ENCODE results near the gene ALOX5AP. TPM values are rescaled to one million over a fixed set of nuclear protein-coding genes. Genes with fewer than 3 reads are reported as not detected.

Gene ALOX5AP
- total and polyA plus RNA-seq, 9 of the 15 experiments (the other 6 are each of a cell fraction or from before 2014, with no cell fraction given) = 0.31 TPM; not detected in 8

DNA sequence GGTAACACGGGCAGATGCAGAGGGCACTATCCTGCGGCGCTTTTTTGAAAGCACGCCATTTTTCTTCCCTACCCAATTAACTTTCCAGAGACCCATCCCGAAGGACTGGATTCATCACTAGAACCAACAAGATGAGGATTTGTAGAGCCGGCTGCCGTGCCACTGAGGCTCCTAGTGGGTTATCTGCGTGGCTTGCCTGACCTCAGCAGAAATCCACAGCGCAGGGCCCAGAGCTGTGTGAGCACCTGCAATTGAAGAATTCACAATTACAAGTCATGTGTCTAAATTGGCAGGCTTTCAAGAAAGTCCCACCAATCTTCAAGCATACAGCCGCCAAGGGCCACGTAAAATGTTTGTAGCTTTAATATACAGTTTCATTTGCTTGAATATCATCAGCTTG lies 75.5 kb downstream of the ALOX5AP start:
- Histone ChIP-seq H4K20me1 (replicated peaks; ENCODE audit: control insufficient read depth, insufficient read depth, low read length) (no peaks in the 10 kb centered on the region), H3K4me1 (replicated peaks in 1 of 2; ENCODE audit: control insufficient read depth in 2 of 2, insufficient read depth in 2 of 2, low read length in 2 of 2) (no peaks in the 10 kb centered on the region), H3K27me3 (ENCODE audit: control insufficient read depth in 2 of 2, insufficient read depth in 2 of 2, low read length in 2 of 2) (peaks cover 2 to 24% of the 10 kb centered on the region in 2 experiments; a peak in 4 of 5 replicates), H3K79me2 (ENCODE audit: control insufficient read depth, insufficient read depth, low read length) (no peaks in the 10 kb centered on the region), H3K9me3 (replicated peaks; ENCODE audit: control insufficient read depth, insufficient read depth, low read depth, low read length) (no peaks in the 10 kb centered on the region), H3K4me3 (no peak overlapping the region), H3K27ac (ENCODE audit: extremely low read depth, low read depth, low read length) (no peak overlapping the region), H3K9ac (ENCODE audit: insufficient read depth in 1 of 2, low read depth in 2 of 2, low read length in 2 of 2) (no peak overlapping the region), H2AFZ (ENCODE audit: low read depth, low read length) (no peak overlapping the region), H3K9me1 (ENCODE audit: control insufficient read depth, insufficient read depth, low read length) (no peaks in the 10 kb centered on the region), H3K4me2 (ENCODE audit: insufficient read depth, low read length) (no peak overlapping the region), H3K36me3 (ENCODE audit: control insufficient read depth, insufficient read depth, low read length) (no peaks in the 10 kb centered on the region)
- BruUV-seq (replicated peaks) = no TSS peak
- no peak for FAIRE-seq
- 3% methylated on average over 8 of the region's 11 CpGs for WGBS (ENCODE audit: insufficient coverage, low coverage, missing lambda C conversion rate)
- intact Hi-C loops (cut with micrococcal nuclease) (no loop called here), in situ Hi-C loops (cut with MboI) (no loop called here)
- ChIA-PET POLR2A (no interaction called here), CTCF (ENCODE audit: low intra/inter-chr PET ratio) (no interaction called here)
- no peak for DNase-seq (ENCODE audit: extremely low read depth in 1 of 4, low spot score in 3 of 4)
- no peak for ATAC-seq
- TF ChIP-seq ZNF785 (CRISPR knock-in tag; IDR thresholded peaks at IDR 0.05) (no peak), SMAD1 (IDR thresholded peaks at IDR 0.05; ENCODE audit: low read depth, low read length, partially characterized antibody) (no peak), SPI1 (IDR thresholded peaks at IDR 0.05; ENCODE audit: borderline replicate concordance, low read depth, low read length) (no peak), IFI16 (CRISPR knock-in tag; IDR thresholded peaks at IDR 0.05) (no peak), RBM17 (IDR thresholded peaks at IDR 0.05; ENCODE audit: borderline replicate concordance, low read depth, low read length) (no peak)
- TF ChIP-seq, protein P1, sequence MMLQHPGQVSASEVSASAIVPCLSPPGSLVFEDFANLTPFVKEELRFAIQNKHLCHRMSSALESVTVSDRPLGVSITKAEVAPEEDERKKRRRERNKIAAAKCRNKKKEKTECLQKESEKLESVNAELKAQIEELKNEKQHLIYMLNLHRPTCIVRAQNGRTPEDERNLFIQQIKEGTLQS (IDR thresholded peaks at IDR 0.05) = no peak
- TF ChIP-seq, protein P1 (CRISPR knock-in tag; conservative IDR thresholded peaks at IDR 0.05) = no peak
- TF ChIP-seq, protein P2, sequence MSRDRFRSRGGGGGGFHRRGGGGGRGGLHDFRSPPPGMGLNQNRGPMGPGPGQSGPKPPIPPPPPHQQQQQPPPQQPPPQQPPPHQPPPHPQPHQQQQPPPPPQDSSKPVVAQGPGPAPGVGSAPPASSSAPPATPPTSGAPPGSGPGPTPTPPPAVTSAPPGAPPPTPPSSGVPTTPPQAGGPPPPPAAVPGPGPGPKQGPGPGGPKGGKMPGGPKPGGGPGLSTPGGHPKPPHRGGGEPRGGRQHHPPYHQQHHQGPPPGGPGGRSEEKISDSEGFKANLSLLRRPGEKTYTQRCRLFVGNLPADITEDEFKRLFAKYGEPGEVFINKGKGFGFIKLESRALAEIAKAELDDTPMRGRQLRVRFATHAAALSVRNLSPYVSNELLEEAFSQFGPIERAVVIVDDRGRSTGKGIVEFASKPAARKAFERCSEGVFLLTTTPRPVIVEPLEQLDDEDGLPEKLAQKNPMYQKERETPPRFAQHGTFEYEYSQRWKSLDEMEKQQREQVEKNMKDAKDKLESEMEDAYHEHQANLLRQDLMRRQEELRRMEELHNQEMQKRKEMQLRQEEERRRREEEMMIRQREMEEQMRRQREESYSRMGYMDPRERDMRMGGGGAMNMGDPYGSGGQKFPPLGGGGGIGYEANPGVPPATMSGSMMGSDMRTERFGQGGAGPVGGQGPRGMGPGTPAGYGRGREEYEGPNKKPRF (IDR thresholded peaks at IDR 0.05; ENCODE audit: low read depth, low read length) = no peak

Other genes with a start within 250 kb of the ALOX5AP start
- 7.2 and 8.8 TPM in 2 replicates for gene USPL1, start 117.6 kb upstream of the ALOX5AP start, total RNA-seq (2014; rRNA removed)
- gene USPL1, start 117.6 kb upstream of the ALOX5AP start, total RNA-seq (2014; rRNA removed; fragmentation: Illumina TruSeq; extraction: Trizol) = 15.4 TPM in 2 replicates
- 12.0 and 12.9 TPM in 2 replicates for gene USPL1, start 117.6 kb upstream of the ALOX5AP start, total RNA-seq (2015; rRNA removed; fragmentation: Illumina TruSeq; extraction: Trizol)
- gene USPL1, start 117.6 kb upstream of the ALOX5AP start, total RNA-seq (2021) = 10.1 and 10.2 TPM in 2 replicates
- gene USPL1, start 117.6 kb upstream of the ALOX5AP start, polyA plus RNA-seq (2011; rRNA removed) = 15.2 and 18.0 TPM in 2 replicates
- 14.5 and 16.9 TPM in 2 replicates for gene USPL1, start 117.6 kb upstream of the ALOX5AP start, polyA plus RNA-seq (2014; fragmentation: Illumina TruSeq; extraction: Trizol)
- gene USPL1, start 117.6 kb upstream of the ALOX5AP start, polyA plus RNA-seq (2014; fragmentation: Nextera tagmentation; extraction: Ambion mirVana) = 10 to 100 TPM in 1 of 2 experiments, 1 to 10 TPM in 1; 5.5 to 12.0 TPM
- 12.0 and 12.4 TPM in 2 replicates for gene USPL1, start 117.6 kb upstream of the ALOX5AP start, polyA plus RNA-seq (2014; rRNA removed)
- gene MEDAG, start 170.7 kb downstream of the ALOX5AP start, total RNA-seq (2014; rRNA removed) = not detected in 2 replicates
- gene MEDAG, start 170.7 kb downstream of the ALOX5AP start, total RNA-seq (2014; rRNA removed; fragmentation: Illumina TruSeq; extraction: Trizol) = not detected in 2 replicates
- not detected in 2 replicates for gene MEDAG, start 170.7 kb downstream of the ALOX5AP start, total RNA-seq (2015; rRNA removed; fragmentation: Illumina TruSeq; extraction: Trizol)
- not detected in 2 replicates for gene MEDAG, start 170.7 kb downstream of the ALOX5AP start, total RNA-seq (2021)
- not detected in 2 replicates for gene MEDAG, start 170.7 kb downstream of the ALOX5AP start, polyA plus RNA-seq (2011; rRNA removed)
- gene MEDAG, start 170.7 kb downstream of the ALOX5AP start, polyA plus RNA-seq (2014; fragmentation: Illumina TruSeq; extraction: Trizol) = not detected in 2 replicates
- not detected for gene MEDAG, start 170.7 kb downstream of the ALOX5AP start, polyA plus RNA-seq (2014; fragmentation: Nextera tagmentation; extraction: Ambion mirVana)
- gene MEDAG, start 170.7 kb downstream of the ALOX5AP start, polyA plus RNA-seq (2014; rRNA removed) = not detected in 2 replicates
- not detected in 2 replicates for gene TEX26, start 197.1 kb downstream of the ALOX5AP start, total RNA-seq (2014; rRNA removed)
- not detected in 2 replicates for gene TEX26, start 197.1 kb downstream of the ALOX5AP start, total RNA-seq (2014; rRNA removed; fragmentation: Illumina TruSeq; extraction: Trizol)
- not detected in 2 replicates for gene TEX26, start 197.1 kb downstream of the ALOX5AP start, total RNA-seq (2015; rRNA removed; fragmentation: Illumina TruSeq; extraction: Trizol)
- not detected in 2 replicates for gene TEX26, start 197.1 kb downstream of the ALOX5AP start, total RNA-seq (2021)
- not detected in 2 replicates for gene TEX26, start 197.1 kb downstream of the ALOX5AP start, polyA plus RNA-seq (2011; rRNA removed)
- gene TEX26, start 197.1 kb downstream of the ALOX5AP start, polyA plus RNA-seq (2014; fragmentation: Illumina TruSeq; extraction: Trizol) = not detected in 2 replicates
- not detected for gene TEX26, start 197.1 kb downstream of the ALOX5AP start, polyA plus RNA-seq (2014; fragmentation: Nextera tagmentation; extraction: Ambion mirVana)
- gene TEX26, start 197.1 kb downstream of the ALOX5AP start, polyA plus RNA-seq (2014; rRNA removed) = not detected in 2 replicates

All from K562 (cell line).